Effector memory CD8-positive, alpha-beta T cell (primary cell): ENCODE results near the gene PLEKHA7.

Experiments
- ATAC-seq: fragments of 150-1000 bp; cut with Tn5 transposase; replicated peaks from 2 replicates; pipeline ENCODE4 v1.10.0; 2021; ENCODE audit warnings: mild to moderate bottlenecking, moderate library complexity
- DNase-seq, 3 experiments: peaks; one replicate each; pipeline ENCODE4 v3.0.0; 2021
- H3K27ac Mint-ChIP-seq, 2 donors: one replicate each; pipeline ENCODE4 v1.8.0; 2022; ENCODE audit warnings: mild to moderate bottlenecking in 2 of 2, mixed read lengths in 2 of 2, moderate library complexity in 2 of 2
- H3K27me3 Mint-ChIP-seq, 2 donors: one replicate each; pipeline ENCODE4 v1.8.0; 2022; ENCODE audit warnings: mixed read lengths in 2 of 2
- H3K36me3 Mint-ChIP-seq: one replicate; pipeline ENCODE4 v1.8.0; 2022; ENCODE audit warnings: mild to moderate bottlenecking, moderate library complexity, mixed read lengths; ENCODE audit not compliant: insufficient read depth
- H3K4me1 Mint-ChIP-seq, 2 donors: one replicate each; pipeline ENCODE4 v1.8.0; 2022; ENCODE audit warnings: low read depth in 2 of 2, mixed read lengths in 2 of 2
- H3K4me3 Mint-ChIP-seq, 2 donors: one replicate each; pipeline ENCODE4 v1.8.0; 2022; ENCODE audit warnings: mild to moderate bottlenecking in 2 of 2, mixed read lengths in 2 of 2, moderate library complexity in 2 of 2
- H3K9me3 Mint-ChIP-seq, 2 donors: one replicate each; pipeline ENCODE4 v1.8.0; 2022; ENCODE audit warnings: mixed read lengths in 2 of 2

The PLEKHA7 gene

GRCh38 chr11:16832193-16832539 lies 182.0 kb downstream of the PLEKHA7 start:
- ATAC-seq = no peak
- H3K27me3 Mint-ChIP-seq = peaks cover 0 to 6% of the 10 kb centered on the region in 2 donors
- H3K4me3 Mint-ChIP-seq = no peak overlapping the region
- DNase-seq = no peak
- H3K36me3 Mint-ChIP-seq = no peaks in the 10 kb centered on the region
- no peak overlapping the region for H3K27ac Mint-ChIP-seq
- H3K9me3 Mint-ChIP-seq = no peaks in the 10 kb centered on the region
- no peaks in the 10 kb centered on the region for H3K4me1 Mint-ChIP-seq

GRCh38 chr11:16831316-16832192 lies 182.7 kb downstream of the PLEKHA7 start:
- DNase-seq (no peak), ATAC-seq (no peak)
- H3K27me3 Mint-ChIP-seq = peaks cover 0 to 6% of the 10 kb centered on the region in 2 donors
- H3K4me3 Mint-ChIP-seq = no peak overlapping the region
- no peaks in the 10 kb centered on the region for H3K9me3 Mint-ChIP-seq
- H3K27ac Mint-ChIP-seq = no peak overlapping the region
- no peaks in the 10 kb centered on the region for H3K36me3 Mint-ChIP-seq
- no peaks in the 10 kb centered on the region for H3K4me1 Mint-ChIP-seq

DNA sequence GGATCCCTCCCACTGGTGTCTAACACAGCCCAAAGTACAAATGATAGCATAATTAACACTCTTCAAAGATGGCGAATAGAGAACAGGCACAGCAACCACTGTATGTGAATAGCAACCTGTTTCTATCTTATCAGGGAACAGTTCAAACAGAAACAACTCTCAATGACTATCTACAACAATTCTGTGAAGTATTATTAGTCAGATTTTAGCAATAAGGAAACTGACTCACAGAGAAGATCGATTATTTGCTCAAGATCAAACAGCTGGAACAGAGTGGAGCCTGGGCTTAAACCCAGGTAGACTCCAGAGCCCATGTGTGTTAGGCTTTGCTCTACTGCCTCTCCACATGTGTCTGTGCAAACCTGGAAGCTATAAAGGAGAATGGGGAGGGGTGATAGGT lies 187.1 kb downstream of the PLEKHA7 start:
- no peak overlapping the region for H3K4me3 Mint-ChIP-seq
- H3K4me1 Mint-ChIP-seq = no peaks in the 10 kb centered on the region
- no peak for DNase-seq
- H3K27me3 Mint-ChIP-seq = peaks cover 0 to 6% of the 10 kb centered on the region in 2 donors
- peaks cover 3% of the 10 kb centered on the region for H3K36me3 Mint-ChIP-seq
- ATAC-seq = no peak
- peak overlapping the region in 1 of 2 donors; percentile 59 for H3K27ac Mint-ChIP-seq
- no peaks in the 10 kb centered on the region for H3K9me3 Mint-ChIP-seq

DNA sequence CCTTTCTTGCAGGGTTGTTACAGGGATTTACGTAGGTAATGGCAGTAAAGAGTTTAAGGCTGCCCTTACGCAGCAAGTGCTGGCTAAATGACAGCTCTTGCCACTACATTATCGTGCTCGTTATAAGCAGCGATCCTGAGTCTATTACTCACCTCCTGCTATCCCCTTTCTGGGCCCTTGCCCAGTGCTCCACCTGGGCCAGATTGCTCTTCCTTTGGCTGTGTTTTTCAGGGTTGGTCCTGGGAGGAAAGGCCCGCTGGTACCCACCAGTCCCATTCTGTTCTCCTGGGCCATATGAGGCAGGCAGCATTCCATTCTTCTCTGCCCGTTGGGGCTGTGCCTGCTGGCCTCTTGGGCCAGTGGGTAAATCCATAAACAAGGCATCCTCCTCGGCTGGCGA lies 188.2 kb downstream of the PLEKHA7 start:
- peaks cover 3% of the 10 kb centered on the region for H3K36me3 Mint-ChIP-seq
- H3K9me3 Mint-ChIP-seq = no peaks in the 10 kb centered on the region
- ATAC-seq (no peak), DNase-seq (no peak)
- H3K27me3 Mint-ChIP-seq = no peaks in the 10 kb centered on the region
- no peaks in the 10 kb centered on the region for H3K4me1 Mint-ChIP-seq
- no peak overlapping the region for H3K27ac Mint-ChIP-seq
- H3K4me3 Mint-ChIP-seq = no peak overlapping the region

DNA sequence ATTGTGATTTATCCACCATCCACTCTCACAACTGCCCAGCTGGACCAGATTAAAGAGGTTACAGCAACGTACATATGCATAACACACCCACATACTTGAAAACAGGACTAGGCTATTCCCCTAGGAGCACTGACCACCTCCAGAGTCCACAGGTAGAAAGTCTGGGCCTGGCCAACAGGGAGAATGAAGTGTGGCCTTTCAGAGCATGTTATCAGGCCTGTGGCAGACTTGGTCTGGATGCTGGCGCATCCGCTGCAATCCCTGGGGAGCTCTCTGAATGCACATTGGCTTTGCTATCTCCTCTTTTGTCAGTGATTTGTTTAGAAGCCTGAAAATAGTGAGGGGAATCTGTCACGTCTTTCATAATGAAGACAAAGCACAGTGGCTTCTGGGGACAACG lies 189.1 kb downstream of the PLEKHA7 start:
- Mint-ChIP-seq H3K4me1 (peaks cover 0 to 5% of the 10 kb centered on the region in 2 donors), H3K27me3 (no peaks in the 10 kb centered on the region), H3K27ac (peak overlapping the region in 1 of 2 donors; percentile 73), H3K36me3 (peaks cover 3% of the 10 kb centered on the region), H3K4me3 (no peak overlapping the region), H3K9me3 (no peaks in the 10 kb centered on the region)
- ATAC-seq = no peak
- no peak for DNase-seq

DNA sequence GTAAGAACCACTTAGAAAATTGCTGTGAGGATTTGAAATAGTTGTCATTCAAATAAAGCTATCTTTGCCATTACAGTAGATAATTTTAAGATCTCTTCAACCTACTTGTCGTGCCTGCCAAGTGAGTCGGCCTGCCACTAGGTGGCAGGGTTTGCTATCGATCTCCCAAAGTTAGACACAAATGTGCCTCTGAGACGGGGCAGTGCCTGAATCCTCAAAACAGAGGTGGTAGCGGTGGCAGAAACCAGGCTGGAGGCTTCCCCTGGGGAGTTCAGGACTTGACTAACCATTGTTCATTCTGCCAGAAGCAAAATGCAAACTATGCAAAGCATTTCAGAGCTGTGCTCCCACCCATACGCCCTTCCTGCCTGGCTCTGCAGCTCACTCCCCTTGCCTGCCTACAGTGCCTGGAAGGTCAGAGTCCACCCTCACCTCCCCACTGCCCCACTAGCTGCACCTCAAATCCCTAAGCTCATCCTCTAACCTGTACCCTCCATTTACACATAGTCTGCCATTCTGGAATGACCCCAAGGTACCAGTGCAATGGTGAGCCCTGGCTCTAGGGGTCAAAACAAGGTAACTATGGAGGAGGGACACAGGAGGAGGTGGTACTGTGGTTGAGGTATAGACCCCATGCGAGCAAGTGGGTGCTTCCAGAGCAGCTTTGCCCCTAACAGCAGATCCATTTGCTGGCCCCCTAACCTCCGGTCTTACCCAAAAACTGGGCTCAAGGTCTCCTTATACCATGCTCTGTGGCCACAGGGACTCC lies 193.7 kb downstream of the PLEKHA7 start:
- Mint-ChIP-seq H3K27me3 (peaks cover 0 to 12% of the 10 kb centered on the region in 2 donors), H3K9me3 (no peaks in the 10 kb centered on the region), H3K36me3 (peaks cover 3% of the 10 kb centered on the region), H3K4me1 (peaks cover 0 to 5% of the 10 kb centered on the region in 2 donors), H3K4me3 (no peak overlapping the region), H3K27ac (no peak overlapping the region)
- ATAC-seq = peak; percentile 70
- peak; percentile 7 to 23 (median 12) for DNase-seq

- DNase-seq (no peak), ATAC-seq (no peak)
- H3K4me1 Mint-ChIP-seq = peaks cover 0 to 6% of the 10 kb centered on the region in 2 donors
- no peak overlapping the region for H3K27ac Mint-ChIP-seq
- no peak overlapping the region for H3K4me3 Mint-ChIP-seq
- peaks cover 2% of the 10 kb centered on the region for H3K36me3 Mint-ChIP-seq
- peaks cover 0 to 12% of the 10 kb centered on the region in 2 donors for H3K27me3 Mint-ChIP-seq
- H3K9me3 Mint-ChIP-seq = no peaks in the 10 kb centered on the region
Observed at GRCh38 chr11:16818284-16818683, 195.9 kb downstream of the PLEKHA7 start.

DNA sequence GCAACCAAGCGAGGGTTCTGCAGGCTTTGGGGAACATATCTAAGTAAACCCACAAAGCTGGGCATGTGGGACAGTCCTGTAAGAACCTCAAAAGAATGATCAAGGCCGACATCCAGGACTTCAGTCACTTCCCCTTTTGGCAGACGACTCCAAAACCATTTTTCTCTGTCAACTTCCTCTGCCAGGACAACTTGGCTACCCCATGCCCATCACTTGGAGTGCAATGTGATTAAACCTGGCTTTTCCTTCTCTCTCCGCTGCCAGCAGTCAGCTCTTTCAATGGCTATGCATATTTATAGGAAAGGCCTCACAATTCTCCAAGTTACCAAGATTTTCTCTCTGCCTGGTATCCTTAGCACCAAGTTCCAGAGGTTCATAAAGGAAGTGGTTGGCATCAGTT lies 196.9 kb downstream of the PLEKHA7 start:
- no peaks in the 10 kb centered on the region for H3K9me3 Mint-ChIP-seq
- DNase-seq (no peak), ATAC-seq (no peak)
- peaks cover 0 to 6% of the 10 kb centered on the region in 2 donors for H3K4me1 Mint-ChIP-seq
- peaks cover 2% of the 10 kb centered on the region for H3K36me3 Mint-ChIP-seq
- H3K27me3 Mint-ChIP-seq = peaks cover 0 to 18% of the 10 kb centered on the region in 2 donors
- no peak overlapping the region for H3K4me3 Mint-ChIP-seq
- no peak overlapping the region for H3K27ac Mint-ChIP-seq

GRCh38 chr11:16816358-16817270 lies 197.6 kb downstream of the PLEKHA7 start:
- H3K27ac Mint-ChIP-seq = no peak overlapping the region
- H3K9me3 Mint-ChIP-seq = no peaks in the 10 kb centered on the region
- DNase-seq (no peak), ATAC-seq (no peak)
- H3K27me3 Mint-ChIP-seq = peaks cover 0 to 21% of the 10 kb centered on the region in 2 donors
- peaks cover 2% of the 10 kb centered on the region for H3K36me3 Mint-ChIP-seq
- no peak overlapping the region for H3K4me3 Mint-ChIP-seq
- H3K4me1 Mint-ChIP-seq = peaks cover 0 to 11% of the 10 kb centered on the region in 2 donors

- Mint-ChIP-seq H3K27me3 (peaks cover 0 to 21% of the 10 kb centered on the region in 2 donors), H3K27ac (peak overlapping the region in 1 of 2 donors; percentile 26), H3K4me3 (no peak overlapping the region), H3K4me1 (peaks cover 0 to 9% of the 10 kb centered on the region in 2 donors), H3K9me3 (no peaks in the 10 kb centered on the region), H3K36me3 (peaks cover 2% of the 10 kb centered on the region)
- DNase-seq (no peak), ATAC-seq (no peak)
Observed at GRCh38 chr11:16815047-16815767, 199.0 kb downstream of the PLEKHA7 start.

- no peak for ATAC-seq
- Mint-ChIP-seq H3K9me3 (no peaks in the 10 kb centered on the region), H3K27me3 (peaks cover 0 to 20% of the 10 kb centered on the region in 2 donors), H3K27ac (peak overlapping the region in 1 of 2 donors; percentile 26), H3K36me3 (peaks cover 2% of the 10 kb centered on the region), H3K4me1 (peaks cover 0 to 16% of the 10 kb centered on the region in 2 donors), H3K4me3 (no peak overlapping the region)
- DNase-seq = no peak
Observed at GRCh38 chr11:16814410-16815046, 199.7 kb downstream of the PLEKHA7 start.

DNA sequence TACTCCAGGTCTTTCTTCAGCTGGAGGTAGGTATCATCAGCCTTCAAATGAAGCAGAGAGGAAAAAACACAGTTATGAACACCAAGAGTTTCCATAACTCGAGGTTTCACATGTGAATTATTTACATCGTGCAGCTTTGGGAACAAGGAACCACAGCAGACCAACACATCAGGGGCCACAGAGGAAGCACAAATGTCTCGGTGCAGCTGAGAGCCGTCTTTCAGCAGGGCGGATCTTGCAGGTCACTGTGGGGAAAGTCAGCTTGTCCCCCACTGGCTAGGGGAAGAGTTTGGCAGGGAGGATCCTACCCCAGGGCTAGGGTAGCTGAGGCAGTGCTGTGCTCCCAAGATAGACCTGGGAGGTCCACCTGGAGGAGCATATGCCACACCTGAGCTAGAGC lies 201.1 kb downstream of the PLEKHA7 start:
- H3K4me3 Mint-ChIP-seq = no peak overlapping the region
- H3K9me3 Mint-ChIP-seq = no peaks in the 10 kb centered on the region
- ATAC-seq = no peak
- DNase-seq = no peak
- H3K27ac Mint-ChIP-seq = no peak overlapping the region
- peaks cover 0 to 13% of the 10 kb centered on the region in 2 donors for H3K27me3 Mint-ChIP-seq
- H3K4me1 Mint-ChIP-seq = peaks cover 0 to 24% of the 10 kb centered on the region in 2 donors
- peaks cover 2% of the 10 kb centered on the region for H3K36me3 Mint-ChIP-seq
